GM12892 (cell line): ENCODE data around the gene ZNF446.

Experiments used
- POLR2A ChIP-seq: IDR thresholded peaks from 2 replicates; pipeline ENCODE4 v1.6.1; 2011; ENCODE audit warnings: low read depth, low read length, control low read depth
- POLR2AphosphoS5 ChIP-seq: IDR thresholded peaks from 2 replicates; pipeline ENCODE4 v1.6.1; 2011; ENCODE audit warnings: low read depth, low read length, control low read depth

DNA sequence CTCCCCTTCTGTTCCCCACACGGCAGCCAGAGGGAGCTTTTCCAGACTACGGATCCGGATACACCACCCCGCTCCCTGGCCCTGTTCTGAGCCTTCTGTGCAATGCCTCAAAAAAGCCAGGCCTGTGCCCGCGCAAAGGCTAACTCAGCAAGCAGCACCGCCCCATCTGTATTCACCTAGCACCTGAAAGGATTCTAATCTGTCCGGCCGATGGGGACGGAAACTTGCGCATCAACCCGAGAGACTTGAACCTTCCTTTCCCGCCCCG is 42.9 kb downstream of the ZNF446 start:
- 0 out of 2 replicates have a peak, but pooled peaks have one; percentile 1 for TF ChIP-seq POLR2AphosphoS5
- TF ChIP-seq POLR2A: no peak
